Stimulated activated CD4-positive, alpha-beta T cell treated with anti-CD3 and anti-CD28 coated beads, Interleukin-2, amount 100 ng/mL, for 24 hours (primary cell): ENCODE measurements around the gene ACIN1.

Source experiments
- DNase-seq, 2 donors: peaks; one replicate each; pipeline ENCODE4 v3.0.0-alpha.2; 2020

ACIN1 gene

GRCh38 chr14:23105348-23105824 lies 10.4 kb upstream of the ACIN1 start:
- no peak for DNase-seq

GRCh38 chr14:23104591-23105347 lies 9.8 kb upstream of the ACIN1 start, which contains the start of gene CIROP:
Gene CIROP (minus strand): TSS chr14:23104989. CDS start chr14:23104920, 69 bp downstream.
- no peak for DNase-seq

- no peak for DNase-seq
Measured at GRCh38 chr14:23104070-23104590, 9.2 kb upstream of the ACIN1 start.

- DNase-seq, result no peak
Measured at GRCh38 chr14:23103581-23103980, 8.6 kb upstream of the ACIN1 start.

- DNase-seq, result no peak
Measured at GRCh38 chr14:23102801-23103200, 7.9 kb upstream of the ACIN1 start.

GRCh38 chr14:23101986-23102625 lies 7.2 kb upstream of the ACIN1 start:
- DNase-seq, result no peak

- no peak for DNase-seq
Measured at GRCh38 chr14:23101213-23101970, 6.5 kb upstream of the ACIN1 start.

GRCh38 chr14:23099212-23099861 lies 4.4 kb upstream of the ACIN1 start:
- DNase-seq, result no peak

- no peak for DNase-seq
Measured at GRCh38 chr14:23097786-23098185, 2.9 kb upstream of the ACIN1 start.

GRCh38 chr14:23095196-23096108 lies 516 bp upstream of the ACIN1 start, which contains the start of gene C14orf119:
Gene C14orf119 (plus strand): TSS chr14:23095505. CDS start chr14:23097659, 2,154 bp downstream.
- peak in 1 of 2 donors; percentile 100 for DNase-seq

- DNase-seq, result no peak
Measured at GRCh38 chr14:23093991-23094665, 808 bp downstream of the ACIN1 start.

- DNase-seq, result no peak
Measured at GRCh38 chr14:23093526-23093925, 1.4 kb downstream of the ACIN1 start.

GRCh38 chr14:23093104-23093503 lies 1.8 kb downstream of the ACIN1 start:
- DNase-seq, result no peak

- DNase-seq, result no peak
Measured at GRCh38 chr14:23091294-23092225, 3.4 kb downstream of the ACIN1 start.

- no peak for DNase-seq
Measured at GRCh38 chr14:23090254-23090636, 4.7 kb downstream of the ACIN1 start.

- no peak for DNase-seq
Measured at GRCh38 chr14:23089498-23090253, 5.3 kb downstream of the ACIN1 start.

GRCh38 chr14:23086565-23086964 lies 8.4 kb downstream of the ACIN1 start:
- DNase-seq, result no peak

- DNase-seq, result no peak
Measured at GRCh38 chr14:23085458-23085857, 9.5 kb downstream of the ACIN1 start.

GRCh38 chr14:23080474-23080873 lies 14.5 kb downstream of the ACIN1 start:
- DNase-seq, result no peak
